GM13976 (cell line): ENCODE data around the gene GNG7.
"Not testable (repeated sequence)": the region's sequence is repeated elsewhere in the genome, so short reads cannot be mapped to it uniquely, and the experiment has no call there.

Experiments used
- DNase-seq: peaks from one replicate; pipeline ENCODE4 v3.0.0; 2012; ENCODE audit warnings: low spot score
- in situ Hi-C: fragments of 300-500 bp; cut with MboI; formaldehyde crosslinking; loops from one replicate; pipeline ENCODE4 v1.12.0; 2022; ENCODE audit warnings: low sequenced_read_pairs, mixed read lengths, inconsistent platforms; ENCODE audit not compliant: unreplicated experiment
- TF ChIP-seq, protein P1 (sequence below): IDR thresholded peaks from 2 replicates; pipeline ENCODE4 v1.5.1; 2012; ENCODE audit warnings: borderline replicate concordance, mild to moderate bottlenecking; ENCODE audit not compliant: insufficient read depth; ENCODE audit errors: extremely low read depth, missing control alignments, control extremely low read depth

The GNG7 gene

DNA sequence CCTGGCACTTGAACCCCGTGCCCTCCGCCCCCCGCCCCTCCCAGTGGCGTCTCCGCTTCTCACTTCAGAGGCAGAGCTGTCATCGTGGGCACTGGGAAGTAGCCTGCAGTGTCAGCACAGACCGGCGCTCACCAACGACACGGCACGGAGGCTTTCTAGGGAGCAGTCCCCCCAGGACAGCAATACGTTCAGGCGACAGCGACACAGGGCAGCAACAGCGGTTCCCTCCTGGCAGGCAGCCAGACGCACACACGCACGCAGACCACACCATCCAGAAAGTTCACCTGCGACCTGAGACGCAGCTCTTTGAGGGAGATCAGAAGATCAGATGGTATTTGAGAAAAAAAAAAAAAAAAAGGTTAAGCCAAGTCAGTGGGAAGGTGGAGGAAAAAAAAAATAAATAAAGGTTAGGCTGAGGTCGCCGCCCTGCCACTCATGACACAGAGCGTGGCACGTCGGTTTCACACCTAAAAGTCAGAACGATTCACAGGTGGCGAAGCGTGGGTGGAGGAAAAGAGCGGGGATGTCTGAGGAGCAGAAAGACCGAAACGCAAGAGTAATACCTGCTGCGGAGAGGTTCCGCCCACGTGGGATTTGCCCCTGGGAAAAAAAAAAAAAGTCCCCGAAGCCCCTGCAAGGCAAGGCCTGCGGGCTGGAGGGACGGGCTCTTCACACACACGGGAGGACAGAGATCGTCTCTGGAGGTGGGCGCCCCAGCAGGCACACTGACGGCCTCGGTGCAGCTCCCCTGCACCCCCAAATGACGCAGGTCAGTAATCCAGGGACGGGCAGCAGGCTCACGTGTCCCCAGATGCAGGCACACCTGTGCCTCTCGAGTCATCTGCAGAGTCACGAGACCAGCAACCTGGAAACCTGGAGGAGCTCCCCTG, 94.5 kb downstream of the GNG7 start:
- DNase-seq, result peak; percentile 69
- in situ Hi-C loops, result loop anchor here (25.0 kb wide), 1 partner anchor 446 kb away; the partner anchor contains the start of genes AP3D1 and DOT1L
- TF ChIP-seq, protein P1, sequence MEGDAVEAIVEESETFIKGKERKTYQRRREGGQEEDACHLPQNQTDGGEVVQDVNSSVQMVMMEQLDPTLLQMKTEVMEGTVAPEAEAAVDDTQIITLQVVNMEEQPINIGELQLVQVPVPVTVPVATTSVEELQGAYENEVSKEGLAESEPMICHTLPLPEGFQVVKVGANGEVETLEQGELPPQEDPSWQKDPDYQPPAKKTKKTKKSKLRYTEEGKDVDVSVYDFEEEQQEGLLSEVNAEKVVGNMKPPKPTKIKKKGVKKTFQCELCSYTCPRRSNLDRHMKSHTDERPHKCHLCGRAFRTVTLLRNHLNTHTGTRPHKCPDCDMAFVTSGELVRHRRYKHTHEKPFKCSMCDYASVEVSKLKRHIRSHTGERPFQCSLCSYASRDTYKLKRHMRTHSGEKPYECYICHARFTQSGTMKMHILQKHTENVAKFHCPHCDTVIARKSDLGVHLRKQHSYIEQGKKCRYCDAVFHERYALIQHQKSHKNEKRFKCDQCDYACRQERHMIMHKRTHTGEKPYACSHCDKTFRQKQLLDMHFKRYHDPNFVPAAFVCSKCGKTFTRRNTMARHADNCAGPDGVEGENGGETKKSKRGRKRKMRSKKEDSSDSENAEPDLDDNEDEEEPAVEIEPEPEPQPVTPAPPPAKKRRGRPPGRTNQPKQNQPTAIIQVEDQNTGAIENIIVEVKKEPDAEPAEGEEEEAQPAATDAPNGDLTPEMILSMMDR, result no peak

DNA sequence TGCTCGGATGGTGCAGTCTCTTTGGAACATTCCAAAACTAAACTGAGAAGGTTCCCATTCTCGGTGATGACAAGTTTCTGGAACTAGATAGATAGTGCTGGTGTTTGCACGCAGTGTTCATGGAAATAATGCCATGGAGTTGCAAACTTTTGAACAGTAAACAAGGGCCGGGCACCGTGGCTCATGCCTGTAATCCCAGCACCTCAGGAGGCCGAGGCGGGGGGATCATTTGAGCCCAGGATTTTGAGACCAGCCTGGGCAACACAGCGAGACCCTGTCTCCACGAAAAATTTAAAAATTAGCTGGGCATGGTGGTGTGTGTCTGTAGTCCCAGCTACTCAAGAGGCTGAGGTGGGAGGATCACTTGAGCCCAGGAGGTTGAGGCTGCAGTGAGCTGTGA, 95.7 kb downstream of the GNG7 start:
- in situ Hi-C loops, result loop anchor here (25.0 kb wide), 1 partner anchor 444 kb away; the partner anchor contains the start of genes AP3D1 and DOT1L
- DNase-seq, result not testable (repeated sequence)

DNA sequence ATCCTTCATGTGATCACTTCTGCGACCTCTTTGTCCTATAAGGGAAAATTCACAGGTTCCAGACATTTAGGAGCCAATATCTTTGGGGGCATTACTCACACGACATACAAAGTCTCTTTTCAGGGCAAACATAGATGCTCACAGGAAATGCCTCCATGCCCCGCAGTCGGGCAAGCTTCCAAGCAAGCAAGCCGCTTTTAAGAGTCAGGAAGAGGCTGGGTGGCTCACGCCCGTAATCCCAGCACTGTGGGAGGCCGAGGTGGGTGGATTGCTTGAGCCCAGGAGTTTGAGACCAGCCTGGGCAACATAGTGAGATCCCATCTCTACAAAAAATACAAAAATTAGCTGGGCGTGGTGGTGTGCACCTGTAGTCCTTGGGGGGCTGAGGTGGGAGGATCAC, 96.6 kb downstream of the GNG7 start:
- not testable (repeated sequence) for DNase-seq
- in situ Hi-C loops, result loop anchor here (25.0 kb wide), 1 partner anchor 444 kb away; the partner anchor contains the start of genes AP3D1 and DOT1L

DNA sequence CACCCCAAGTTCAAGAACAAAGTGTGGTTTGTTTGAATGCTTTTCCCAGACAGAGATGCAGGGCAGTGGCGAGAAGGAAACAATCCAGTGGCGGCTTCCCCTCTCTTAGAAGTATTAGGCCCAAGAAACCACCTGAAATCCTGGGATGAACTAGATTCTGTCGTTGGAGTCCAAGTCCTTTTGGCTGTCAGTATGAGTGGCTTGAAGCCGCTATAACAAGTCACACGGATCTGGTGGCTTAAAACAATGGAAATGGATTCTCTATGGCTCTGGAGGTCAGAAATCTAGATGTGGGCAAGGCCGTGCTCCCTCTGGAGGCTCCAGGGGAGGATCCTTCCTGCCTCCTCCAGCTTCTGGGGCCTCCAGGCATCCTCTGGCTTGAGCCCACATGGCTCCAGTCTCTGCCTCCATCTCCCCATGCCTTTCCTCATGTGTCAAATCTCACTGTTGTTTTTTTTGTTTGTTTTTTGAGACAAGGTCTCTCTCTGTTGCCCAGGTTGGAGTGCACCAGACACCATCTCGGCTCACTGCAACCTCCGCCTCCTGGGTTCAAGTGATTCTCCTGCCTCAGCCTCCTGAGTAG, 97.7 kb downstream of the GNG7 start:
- no peak for DNase-seq
- in situ Hi-C loops, result loop anchor here (25.0 kb wide), 1 partner anchor 443 kb away; the partner anchor contains the start of genes AP3D1 and DOT1L
- TF ChIP-seq, protein P1, result no peak

DNA sequence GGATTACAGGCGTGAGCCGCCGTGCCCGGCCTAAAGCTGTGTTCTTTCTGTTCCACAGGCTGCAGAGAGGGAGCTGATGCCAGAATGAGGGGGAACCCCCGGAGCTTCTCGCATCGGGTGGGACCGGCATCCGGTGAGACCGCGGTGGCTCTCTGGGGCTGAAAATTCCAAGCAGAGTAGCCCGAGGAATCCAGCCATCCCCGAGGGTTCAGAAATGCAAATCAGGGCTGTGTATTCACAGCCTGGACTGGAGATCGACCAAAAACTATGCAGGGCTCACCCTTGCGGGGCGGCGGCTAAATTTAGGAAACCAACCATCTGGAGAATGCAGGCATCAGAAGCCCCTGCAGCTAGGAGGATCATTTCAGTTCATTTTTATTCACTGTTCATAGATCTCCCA, 99.2 kb downstream of the GNG7 start:
- TF ChIP-seq, protein P1, result no peak
- DNase-seq, result no peak
- in situ Hi-C loops, result loop anchor here (25.0 kb wide), 1 partner anchor 441 kb away; the partner anchor contains the start of genes AP3D1 and DOT1L

DNA sequence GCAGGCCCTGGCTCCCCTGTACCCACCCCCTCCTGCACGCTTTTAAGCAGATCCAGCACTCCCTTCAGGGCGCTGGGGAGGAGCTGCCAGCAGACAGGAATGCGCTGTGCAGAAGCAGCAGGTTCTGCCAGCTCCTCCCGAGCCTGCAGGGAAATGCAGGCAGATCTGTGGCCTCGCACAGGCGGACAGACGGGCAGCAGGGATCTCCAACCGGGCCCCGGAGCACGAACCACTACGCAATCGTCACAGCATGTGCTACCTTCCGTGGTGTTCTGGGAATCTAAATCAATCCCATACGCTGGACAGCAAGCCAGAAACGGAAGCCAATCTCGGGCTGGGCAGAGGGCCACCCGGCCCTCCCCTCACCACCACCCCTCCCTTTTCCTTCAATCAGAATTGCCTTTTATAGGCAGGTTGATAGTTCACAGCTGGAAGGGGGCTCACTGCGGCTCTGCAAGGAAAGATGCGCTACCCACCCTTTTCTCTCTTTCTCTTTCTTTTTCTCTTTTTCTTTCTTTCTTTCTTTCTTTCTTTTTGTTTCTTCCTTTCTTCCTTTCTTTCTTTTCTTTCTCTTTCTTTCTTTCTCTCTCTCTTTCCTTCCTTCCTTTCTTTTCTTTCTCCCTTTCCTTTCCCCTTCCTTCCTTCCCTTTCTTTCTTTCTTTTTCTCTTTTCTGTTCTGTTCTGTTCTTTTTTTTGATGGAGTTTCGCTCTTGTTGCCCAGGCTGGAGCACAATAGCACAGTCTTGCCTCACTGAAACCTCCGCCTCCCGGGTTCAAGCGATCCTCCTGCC, 99.9 kb downstream of the GNG7 start:
- TF ChIP-seq, protein P1, result no peak
- in situ Hi-C loops, result loop anchor here (25.0 kb wide), 1 partner anchor 440 kb away; the partner anchor contains the start of genes AP3D1 and DOT1L
- DNase-seq, result no peak
